HFFc6 (cell line): ENCODE results near the gene KCNQ1. TPM values are rescaled to one million over a fixed set of nuclear protein-coding genes. Genes with fewer than 3 reads are reported as not detected.

Source experiments
- DNase-seq: peaks from one replicate; pipeline ENCODE4 v3.0.0-alpha.2; 2018
- H3K27ac Mint-ChIP-seq: 2 replicates; pipeline ENCODE4 v1.8.0; 2020; ENCODE audit warnings: mild to moderate bottlenecking, mixed read lengths
- H3K27me3 Mint-ChIP-seq: 2 replicates; pipeline ENCODE4 v1.8.0; 2021; ENCODE audit warnings: mild to moderate bottlenecking, moderate library complexity, mixed read lengths; ENCODE audit not compliant: insufficient read depth
- H3K36me3 Mint-ChIP-seq: 2 replicates; pipeline ENCODE4 v1.8.0; 2021; ENCODE audit warnings: low read depth, mixed read lengths
- H3K4me1 Mint-ChIP-seq: 2 replicates; pipeline ENCODE4 v1.8.0; 2020; ENCODE audit warnings: low read depth, mixed read lengths
- H3K4me3 Mint-ChIP-seq: 2 replicates; pipeline ENCODE4 v1.8.0; 2020; ENCODE audit warnings: mild to moderate bottlenecking, moderate library complexity, mixed read lengths
- H3K9me3 Mint-ChIP-seq: 2 replicates; pipeline ENCODE4 v1.8.0; 2020; ENCODE audit warnings: mild to moderate bottlenecking, mixed read lengths
- CTCF ChIP-seq: fragments of 200-600 bp; sonication (generic); IDR thresholded peaks from 2 replicates; pipeline ENCODE4 v1.5.0; 2021; ENCODE audit warnings: antibody characterized with exemption, mild to moderate bottlenecking
- total RNA-seq, 6 experiments: library from RNA; stranded (reverse); fragmentation: NEBNext Ultra II Directional; extraction: Animal tissue kit (Norgen Biotek cat#: 25700); gene quantifications; 2 replicates in 1 of 6; 3 replicates in 5 of 6; pipeline ENCODE4 v1.2.3, GENCODE V29; 2021

The KCNQ1 gene
- total RNA-seq, 6 experiments from 2014 or later = not detected

DNA sequence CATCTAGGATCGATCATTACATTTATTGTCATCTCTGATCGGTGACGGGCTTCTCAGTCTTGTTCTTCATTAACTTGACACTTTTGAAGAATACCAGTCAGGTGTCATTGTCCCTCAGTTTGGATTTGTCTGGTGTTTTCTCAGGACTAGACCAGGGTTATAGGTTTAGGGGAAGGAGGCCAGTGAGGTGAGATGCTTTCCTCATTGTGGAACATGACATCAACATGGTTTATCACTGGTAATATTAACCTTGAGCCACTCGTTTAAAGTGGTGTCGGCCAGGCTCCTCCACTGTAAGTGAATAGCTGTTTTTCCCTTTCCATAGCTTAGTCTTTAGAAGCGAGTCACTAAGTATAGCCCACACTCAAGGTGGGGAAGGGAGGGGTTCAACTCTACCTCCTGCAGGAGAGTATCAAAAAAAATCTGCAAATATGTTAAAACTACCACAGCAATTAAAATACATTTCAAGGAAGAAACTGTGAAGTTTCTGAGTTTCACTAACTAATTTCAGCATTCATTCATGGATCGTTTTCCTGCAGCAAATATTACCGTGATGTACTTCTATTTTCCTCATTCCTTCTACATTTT lies 213.0 kb downstream of the KCNQ1 start:
- no peak overlapping the region for H3K4me3 Mint-ChIP-seq
- H3K27me3 Mint-ChIP-seq = peaks cover 19% of the 10 kb centered on the region
- DNase-seq = no peak
- TF ChIP-seq CTCF = no peak
- H3K27ac Mint-ChIP-seq = no peak overlapping the region
- H3K4me1 Mint-ChIP-seq = peaks cover 14% of the 10 kb centered on the region
- peaks cover 61% of the 10 kb centered on the region for H3K9me3 Mint-ChIP-seq
- H3K36me3 Mint-ChIP-seq = peaks cover 23% of the 10 kb centered on the region

- H3K4me3 Mint-ChIP-seq = no peak overlapping the region
- TF ChIP-seq CTCF = no peak
- H3K27me3 Mint-ChIP-seq = peaks cover 26% of the 10 kb centered on the region
- H3K27ac Mint-ChIP-seq = no peak overlapping the region
- peaks cover 14% of the 10 kb centered on the region for H3K4me1 Mint-ChIP-seq
- DNase-seq = no peak
- H3K9me3 Mint-ChIP-seq = peaks cover 51% of the 10 kb centered on the region
- H3K36me3 Mint-ChIP-seq = peaks cover 22% of the 10 kb centered on the region
Measured at GRCh38 chr11:2660357-2660939, 215.6 kb downstream of the KCNQ1 start.

GRCh38 chr11:2661173-2662023 lies 216.6 kb downstream of the KCNQ1 start:
- no peak for TF ChIP-seq CTCF
- Mint-ChIP-seq H3K27me3 (peaks cover 25% of the 10 kb centered on the region), H3K27ac (no peak overlapping the region), H3K4me1 (peaks cover 8% of the 10 kb centered on the region), H3K36me3 (peaks cover 17% of the 10 kb centered on the region), H3K4me3 (no peak overlapping the region), H3K9me3 (peaks cover 42% of the 10 kb centered on the region)
- DNase-seq = no peak

DNA sequence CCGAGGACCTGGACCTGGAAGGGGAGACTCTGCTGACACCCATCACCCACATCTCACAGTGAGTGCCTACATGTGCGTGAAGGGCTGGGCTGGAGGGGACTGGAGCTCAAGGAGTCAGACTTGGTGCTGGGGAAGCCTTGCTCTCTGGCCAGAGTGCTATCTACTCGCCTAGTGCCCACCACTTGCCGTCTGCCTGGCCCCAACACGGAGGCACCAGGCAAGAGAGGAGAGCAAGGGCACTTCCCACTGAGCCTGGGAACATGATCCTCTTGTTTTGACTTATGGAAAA lies 217.2 kb downstream of the KCNQ1 start:
- Mint-ChIP-seq H3K27ac (no peak overlapping the region), H3K9me3 (peaks cover 36% of the 10 kb centered on the region), H3K4me3 (no peak overlapping the region), H3K4me1 (peaks cover 3% of the 10 kb centered on the region), H3K36me3 (peaks cover 13% of the 10 kb centered on the region), H3K27me3 (peaks cover 24% of the 10 kb centered on the region)
- TF ChIP-seq CTCF = no peak
- DNase-seq = no peak

DNA sequence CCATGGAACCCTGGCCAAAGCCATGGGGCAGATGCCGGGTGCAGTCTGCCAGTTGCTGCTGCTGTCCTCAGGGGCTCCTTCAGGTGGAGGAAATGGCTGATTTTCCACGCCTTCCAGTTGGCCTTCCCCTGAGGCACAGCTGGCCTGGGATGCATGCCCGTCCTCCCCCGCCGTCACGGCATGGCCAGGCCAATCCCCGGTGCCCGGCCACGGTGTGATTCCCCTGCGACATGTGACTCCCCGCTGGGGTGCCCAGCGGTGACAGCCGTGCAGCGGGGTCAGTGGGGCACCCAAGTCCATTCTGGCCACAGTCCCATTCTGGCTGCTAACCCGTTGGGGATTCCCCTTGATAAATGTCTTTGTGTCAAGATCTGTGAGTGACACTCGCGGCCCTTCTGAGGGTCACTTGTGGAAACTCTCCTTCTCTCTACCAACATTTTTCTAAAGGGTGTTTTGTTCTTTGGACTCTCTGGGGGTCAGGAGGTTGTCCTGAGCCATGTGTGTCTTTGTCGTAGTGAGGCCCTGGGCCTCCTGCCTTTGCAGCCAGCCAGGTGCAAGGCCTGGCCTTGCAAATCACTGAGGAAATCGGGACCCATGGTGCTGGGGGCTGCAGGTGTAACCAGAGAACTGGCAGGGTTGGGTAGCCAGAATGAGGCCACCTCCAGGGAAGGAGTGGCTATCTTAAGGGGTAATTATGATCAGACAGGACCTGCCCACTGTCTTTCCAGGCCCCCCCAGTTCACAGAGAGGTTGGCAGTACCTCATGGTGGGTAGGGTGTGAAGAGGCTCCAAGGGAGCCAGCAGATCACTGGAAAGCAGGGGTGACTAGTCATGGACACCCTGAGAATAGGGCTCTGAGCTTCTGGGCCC lies 217.9 kb downstream of the KCNQ1 start:
- Mint-ChIP-seq H3K27ac (no peak overlapping the region), H3K9me3 (peaks cover 34% of the 10 kb centered on the region), H3K4me3 (no peak overlapping the region), H3K36me3 (peaks cover 11% of the 10 kb centered on the region), H3K27me3 (peaks cover 21% of the 10 kb centered on the region), H3K4me1 (no peaks in the 10 kb centered on the region)
- no peak for DNase-seq
- TF ChIP-seq CTCF = no peak
